Uterus (tissue), 4 donors: ENCODE measurements around the gene EYS. TPM values are rescaled to one million over a fixed set of nuclear protein-coding genes. Genes with fewer than 3 reads are reported as not detected.
"Not testable (repeated sequence)": the region's sequence is repeated elsewhere in the genome, so short reads cannot be mapped to it uniquely, and the experiment has no call there.

Experiments
- DNase-seq, 2 donors: peaks; one replicate each; pipeline ENCODE4 v3.0.0-alpha.2; 2019 to 2020
- H3K27ac ChIP-seq, 2 donors: fragments of 200-600 bp; sonication (generic); 1 replicate in 1 of 2; 2 replicates in 1 of 2; pipeline ENCODE4 v1.5.1; 2016 to 2018
- H3K27me3 ChIP-seq, 2 donors: fragments of 200-600 bp; sonication (generic); one replicate each; pipeline ENCODE4 v1.5.1; 2018 to 2019; ENCODE audit warnings: control low read depth in 1 of 2
- H3K36me3 ChIP-seq, 2 donors: fragments of 200-600 bp; sonication (generic); one replicate each; pipeline ENCODE4 v1.5.1; 2019; ENCODE audit warnings: control low read depth in 1 of 2
- H3K4me1 ChIP-seq, 2 donors: fragments of 200-600 bp; sonication (generic); one replicate each; pipeline ENCODE4 v1.5.1; 2018 to 2019; ENCODE audit warnings: control low read depth in 1 of 2
- H3K4me3 ChIP-seq, 2 donors: fragments of 200-600 bp; sonication (generic); 1 replicate in 1 of 2; 2 replicates in 1 of 2; pipeline ENCODE4 v1.5.1; 2018 to 2019; ENCODE audit warnings: mild to moderate bottlenecking in 1 of 2
- H3K9me3 ChIP-seq, 2 donors: fragments of 200-600 bp; sonication (generic); one replicate each; pipeline ENCODE4 v1.5.1; 2019; ENCODE audit warnings: control low read depth in 1 of 2
- POLR2A ChIP-seq, 2 donors: fragments of 450-650 bp; IDR thresholded peaks; one replicate each; pipeline ENCODE4 v1.6.1; 2016; ENCODE audit warnings: antibody characterized with exemption in 2 of 2, mild to moderate bottlenecking in 1 of 2, moderate library complexity in 1 of 2
- intact Hi-C: fragments of 100-400 bp; cut with DNase I; formaldehyde crosslinking; loops from one replicate; pipeline ENCODE4 v1.15.1; 2023; ENCODE audit warnings: low total_unique reads
- total RNA-seq, 4 donors: library from RNA; depleted of rRNA in 3 of 4; stranded (reverse); fragments of >200 nt in 3 of 4; gene quantifications; one replicate each; pipeline versions ENCODE4 v1.1.0 to v1.2.4, GENCODE V29; 2014 to 2023
- TF ChIP-seq, protein P1 (sequence below), 4 experiments: fragments of 200-600 bp in 2 of 4; fragments of 450-650 bp in 2 of 4; sonication (generic) in 2 of 4; IDR thresholded peaks; one replicate each; pipeline ENCODE4 v1.5.1; 2016 to 2019; ENCODE audit warnings: antibody characterized with exemption in 4 of 4, mild to moderate bottlenecking in 2 of 4, moderate library complexity in 1 of 4
- donor health status: DM: yes; HTN: yes; CAD: no.

Gene EYS
- total RNA-seq, 4 donors from 2014 or later = 1.3 TPM; not detected in 3

DNA sequence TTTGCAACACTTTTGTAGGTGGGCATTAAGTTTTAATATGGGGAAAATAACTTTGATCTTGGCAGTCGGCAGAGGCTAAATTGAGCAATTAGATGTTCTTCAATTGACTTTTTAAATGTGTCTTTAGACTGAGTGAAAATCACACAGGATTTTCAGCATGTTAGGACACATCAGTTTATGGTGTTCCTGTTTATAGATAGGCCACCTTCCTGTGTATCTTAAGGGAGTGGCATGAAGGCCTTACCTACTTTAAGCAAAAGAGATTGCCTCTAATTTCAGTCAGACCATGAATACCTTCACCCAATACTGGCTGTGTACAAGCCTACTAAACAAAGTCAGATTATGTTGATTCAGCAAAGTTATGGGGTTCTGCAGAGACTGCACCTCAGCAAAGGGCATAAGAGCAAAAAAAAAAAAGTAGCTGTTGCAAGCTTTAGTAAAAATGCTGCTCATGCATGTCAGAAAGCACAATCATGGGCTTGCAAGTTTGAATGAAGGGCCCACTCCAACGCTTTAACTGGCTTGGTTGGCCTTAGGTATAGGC, 1223.0 kb downstream of the EYS start:
- H3K27ac ChIP-seq = no peak overlapping the region
- H3K4me1 ChIP-seq = no peaks in the 10 kb centered on the region
- no peaks in the 10 kb centered on the region for H3K9me3 ChIP-seq
- no peaks in the 10 kb centered on the region for H3K36me3 ChIP-seq
- H3K4me3 ChIP-seq = no peak overlapping the region
- intact Hi-C loops = no loop called here
- TF ChIP-seq, protein P1, sequence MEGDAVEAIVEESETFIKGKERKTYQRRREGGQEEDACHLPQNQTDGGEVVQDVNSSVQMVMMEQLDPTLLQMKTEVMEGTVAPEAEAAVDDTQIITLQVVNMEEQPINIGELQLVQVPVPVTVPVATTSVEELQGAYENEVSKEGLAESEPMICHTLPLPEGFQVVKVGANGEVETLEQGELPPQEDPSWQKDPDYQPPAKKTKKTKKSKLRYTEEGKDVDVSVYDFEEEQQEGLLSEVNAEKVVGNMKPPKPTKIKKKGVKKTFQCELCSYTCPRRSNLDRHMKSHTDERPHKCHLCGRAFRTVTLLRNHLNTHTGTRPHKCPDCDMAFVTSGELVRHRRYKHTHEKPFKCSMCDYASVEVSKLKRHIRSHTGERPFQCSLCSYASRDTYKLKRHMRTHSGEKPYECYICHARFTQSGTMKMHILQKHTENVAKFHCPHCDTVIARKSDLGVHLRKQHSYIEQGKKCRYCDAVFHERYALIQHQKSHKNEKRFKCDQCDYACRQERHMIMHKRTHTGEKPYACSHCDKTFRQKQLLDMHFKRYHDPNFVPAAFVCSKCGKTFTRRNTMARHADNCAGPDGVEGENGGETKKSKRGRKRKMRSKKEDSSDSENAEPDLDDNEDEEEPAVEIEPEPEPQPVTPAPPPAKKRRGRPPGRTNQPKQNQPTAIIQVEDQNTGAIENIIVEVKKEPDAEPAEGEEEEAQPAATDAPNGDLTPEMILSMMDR (IDR thresholded peaks at IDR 0.05) = no peak
- H3K27me3 ChIP-seq = no peaks in the 10 kb centered on the region
- no peak for DNase-seq

DNA sequence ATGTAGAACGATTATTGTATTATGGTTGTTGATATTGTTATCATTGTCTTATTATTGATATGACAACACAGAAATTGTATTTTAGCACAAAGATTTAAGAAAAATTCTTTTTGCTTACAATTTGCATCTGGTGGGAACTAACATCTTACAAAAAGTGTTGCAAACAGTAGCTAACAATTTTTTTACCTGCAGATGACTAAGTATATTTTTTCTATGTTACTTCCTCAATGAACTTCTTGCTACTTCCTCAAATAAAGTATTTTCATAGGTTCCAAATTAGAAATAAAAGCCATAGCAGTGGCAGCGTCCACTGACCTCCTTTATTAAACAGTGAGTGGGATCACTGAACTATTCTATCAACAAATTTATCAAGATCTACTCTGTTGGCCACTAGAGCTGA, 1224.4 kb downstream of the EYS start:
- Histone ChIP-seq H3K27me3 (no peaks in the 10 kb centered on the region), H3K4me3 (no peak overlapping the region), H3K9me3 (no peaks in the 10 kb centered on the region), H3K4me1 (no peaks in the 10 kb centered on the region), H3K27ac (no peak overlapping the region), H3K36me3 (no peaks in the 10 kb centered on the region)
- no peak for DNase-seq
- TF ChIP-seq, protein P1 (IDR thresholded peaks at IDR 0.05) = no peak
- TF ChIP-seq POLR2A (IDR thresholded peaks at IDR 0.05) = no peak
- intact Hi-C loops = no loop called here

DNA sequence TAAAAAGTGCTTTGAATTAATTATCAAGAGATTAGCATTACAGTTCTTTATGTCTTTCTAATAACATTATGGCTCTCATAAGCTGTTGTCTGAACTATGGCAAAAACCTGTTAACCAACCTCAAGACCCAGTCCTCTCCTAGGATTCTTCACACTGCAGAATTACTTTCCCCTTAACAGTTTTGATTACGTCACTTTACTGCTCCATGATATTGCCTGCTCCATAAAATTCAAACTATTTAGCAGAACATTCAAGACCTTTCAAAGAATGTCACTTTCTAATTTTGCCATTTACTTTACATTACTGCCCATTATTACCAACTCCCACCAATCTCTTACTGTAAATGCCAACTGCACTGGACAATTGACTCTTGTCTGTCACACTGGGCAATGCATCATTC, 1227.9 kb downstream of the EYS start:
- Histone ChIP-seq H3K27me3 (no peaks in the 10 kb centered on the region), H3K9me3 (no peaks in the 10 kb centered on the region), H3K4me1 (no peaks in the 10 kb centered on the region), H3K27ac (no peak overlapping the region), H3K36me3 (no peaks in the 10 kb centered on the region), H3K4me3 (no peak overlapping the region)
- DNase-seq = no peak
- intact Hi-C loops = no loop called here
- no peak for TF ChIP-seq POLR2A (IDR thresholded peaks at IDR 0.05)
- TF ChIP-seq, protein P1 (IDR thresholded peaks at IDR 0.05) = no peak

DNA sequence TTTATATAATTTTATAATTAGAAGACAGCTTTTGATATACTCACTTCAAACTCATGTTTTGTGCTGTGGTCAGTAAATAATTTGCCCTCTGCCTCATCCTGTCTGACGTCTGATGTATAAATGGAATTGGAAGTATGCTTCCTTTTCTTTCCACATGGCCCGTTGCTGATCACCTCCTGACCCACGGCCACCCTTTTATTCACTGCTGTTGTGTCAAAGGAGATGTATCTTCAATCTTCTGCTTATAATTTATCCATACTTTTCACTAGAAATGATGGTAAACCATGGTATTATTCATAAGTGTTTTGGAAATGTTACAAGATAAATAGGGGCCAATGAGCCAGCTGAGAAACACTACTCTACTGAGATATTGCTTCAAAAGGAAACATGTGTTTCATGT, 1229.6 kb downstream of the EYS start:
- no peak for DNase-seq
- no peak for TF ChIP-seq POLR2A (IDR thresholded peaks at IDR 0.05)
- TF ChIP-seq, protein P1 (IDR thresholded peaks at IDR 0.05) = no peak
- Histone ChIP-seq H3K36me3 (no peaks in the 10 kb centered on the region), H3K27me3 (no peaks in the 10 kb centered on the region), H3K27ac (no peak overlapping the region), H3K4me3 (no peak overlapping the region), H3K4me1 (no peaks in the 10 kb centered on the region), H3K9me3 (no peaks in the 10 kb centered on the region)
- intact Hi-C loops = no loop called here

DNA sequence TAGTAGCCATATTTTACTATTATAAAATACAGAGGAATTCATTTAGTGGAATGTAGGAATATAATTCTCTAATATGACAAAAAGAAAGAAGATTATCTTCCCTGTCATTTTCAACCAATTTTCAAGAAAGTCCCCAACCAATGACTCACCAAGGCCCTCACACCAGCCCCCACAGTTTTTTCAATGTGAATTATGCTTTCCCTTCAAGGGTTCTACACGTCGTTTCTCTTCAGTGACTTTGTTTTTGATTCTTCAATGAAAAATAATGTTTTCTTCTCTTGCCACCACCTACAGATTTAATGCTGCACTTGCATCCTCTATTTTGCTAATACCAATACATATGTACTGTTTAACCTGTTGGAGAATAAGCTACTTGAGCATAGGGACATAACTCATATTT, 1230.1 kb downstream of the EYS start:
- Histone ChIP-seq H3K4me1 (no peaks in the 10 kb centered on the region), H3K27ac (no peak overlapping the region), H3K36me3 (no peaks in the 10 kb centered on the region), H3K9me3 (no peaks in the 10 kb centered on the region), H3K27me3 (no peaks in the 10 kb centered on the region), H3K4me3 (no peak overlapping the region)
- DNase-seq = no peak
- intact Hi-C loops = no loop called here
- TF ChIP-seq, protein P1 (IDR thresholded peaks at IDR 0.05) = no peak
- no peak for TF ChIP-seq POLR2A (IDR thresholded peaks at IDR 0.05)

DNA sequence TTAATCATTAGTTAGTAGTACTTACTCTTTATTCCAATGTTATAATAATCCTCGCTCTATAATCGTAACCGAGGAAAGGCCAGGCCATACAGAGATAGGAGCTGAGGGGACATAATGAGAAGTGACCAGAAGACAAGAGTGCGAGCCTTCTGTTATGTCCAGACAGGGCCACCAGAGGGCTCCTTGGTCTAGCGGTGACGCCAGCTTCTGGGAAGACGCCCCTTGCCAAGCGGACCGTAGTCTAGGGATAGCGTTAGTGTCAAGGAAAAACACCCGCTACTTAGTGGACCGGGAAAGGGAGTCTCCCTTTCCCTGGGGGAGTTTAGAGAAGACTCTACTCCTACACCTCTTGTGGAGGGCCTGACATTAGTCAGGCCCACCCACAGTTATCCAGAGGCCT, 1237.6 kb downstream of the EYS start:
- intact Hi-C loops, H3K27me3 ChIP-seq, H3K4me3 ChIP-seq, H3K36me3 ChIP-seq, H3K4me1 ChIP-seq, DNase-seq, H3K27ac ChIP-seq, H3K9me3 ChIP-seq: not testable (repeated sequence)
